Vagina (tissue), 2 donors: Measurements from ENCODE around the gene BAZ1B.

Source experiments
- CTCF ChIP-seq, 3 experiments: fragments of 450-650 bp in 2 of 3; fragments of 200-600 bp in 1 of 3; sonication (generic) in 1 of 3; IDR thresholded peaks; one replicate each; pipeline ENCODE4 v1.5.1; 2017 to 2019; ENCODE audit warnings: antibody characterized with exemption in 3 of 3, mild to moderate bottlenecking in 2 of 3, moderate library complexity in 2 of 3
- POLR2A ChIP-seq, 2 donors: fragments of 450-650 bp; IDR thresholded peaks; one replicate each; pipeline ENCODE4 v1.6.1; 2017; ENCODE audit warnings: antibody characterized with exemption in 2 of 2, mild to moderate bottlenecking in 2 of 2, moderate library complexity in 2 of 2
- POLR2AphosphoS5 ChIP-seq, 2 donors: sonication (generic); formaldehyde crosslinking; IDR thresholded peaks; one replicate each; pipeline ENCODE4 v1.9.0; 2017; ENCODE audit warnings: antibody characterized with exemption in 2 of 2, mild to moderate bottlenecking in 2 of 2, low read depth in 1 of 2; ENCODE audit not compliant: insufficient read depth in 1 of 2

DNA sequence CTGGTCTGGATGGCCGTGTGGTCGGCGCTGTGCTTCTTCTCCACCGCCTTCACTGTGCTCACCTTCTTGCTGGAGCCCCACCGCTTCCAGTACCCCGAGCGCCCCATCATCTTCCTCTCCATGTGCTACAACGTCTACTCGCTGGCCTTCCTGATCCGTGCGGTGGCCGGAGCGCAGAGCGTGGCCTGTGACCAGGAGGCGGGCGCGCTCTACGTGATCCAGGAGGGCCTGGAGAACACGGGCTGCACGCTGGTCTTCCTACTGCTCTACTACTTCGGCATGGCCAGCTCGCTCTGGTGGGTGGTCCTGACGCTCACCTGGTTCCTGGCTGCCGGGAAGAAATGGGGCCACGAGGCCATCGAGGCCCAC lies 87.4 kb downstream of the BAZ1B start:
- no peak for TF ChIP-seq POLR2AphosphoS5 (IDR thresholded peaks at IDR 0.05; ENCODE audit: insufficient read depth in 1 of 2, low read depth in 1 of 2)
- no peak for TF ChIP-seq CTCF (IDR thresholded peaks at IDR 0.05)
- TF ChIP-seq POLR2A (IDR thresholded peaks at IDR 0.05), result no peak
